Measurements from ENCODE around the gene MYOC.
"Not testable (repeated sequence)": the region's sequence is repeated elsewhere in the genome, so short reads cannot be mapped to it uniquely, and the experiment has no call there.

Gene MYOC

GRCh38 chr1:171653796-171654195 is 1.3 kb upstream of the MYOC start:
- no peak for DNase-seq

- DNase-seq, result no peak
These were observed 6.3 kb downstream of the MYOC start for GRCh38 chr1:171646249-171646560.

DNA sequence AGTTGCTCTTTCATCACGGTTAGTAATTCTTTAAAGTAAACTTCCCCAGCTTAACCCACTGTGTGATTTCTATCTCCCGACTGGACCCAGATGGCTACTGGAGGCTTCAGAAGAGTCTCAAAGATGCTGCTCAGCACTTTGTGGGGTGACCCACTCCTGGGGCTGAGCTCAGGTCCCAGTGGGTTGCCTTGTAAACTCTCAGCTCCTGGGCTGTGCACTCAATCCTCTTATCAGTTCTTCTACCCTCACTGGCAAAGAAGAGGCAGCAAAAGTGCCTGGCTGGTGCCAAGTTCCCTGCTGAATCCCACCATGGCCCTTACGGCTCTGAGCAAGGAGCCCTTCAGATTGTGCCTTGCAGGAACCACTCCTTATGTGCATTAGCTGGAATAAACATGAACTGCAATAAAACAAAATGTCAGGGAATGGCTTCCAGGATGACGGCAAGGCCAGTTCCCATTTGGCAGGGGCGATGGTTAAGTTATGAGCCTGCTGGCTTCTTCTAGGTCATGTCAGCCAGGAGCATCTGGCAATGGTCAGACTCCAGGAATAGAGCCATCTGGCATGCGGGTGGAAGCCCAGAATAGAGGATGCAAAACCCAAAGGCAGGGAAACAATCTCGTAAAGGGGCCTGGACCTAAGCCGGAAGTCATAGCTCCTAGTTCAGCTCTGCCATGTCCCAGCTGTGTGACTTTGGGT is 6.8 kb downstream of the MYOC start:
- DNase-seq, result peak in 31 of 56 donors; percentile 3 to 68 (median 16)

DNA sequence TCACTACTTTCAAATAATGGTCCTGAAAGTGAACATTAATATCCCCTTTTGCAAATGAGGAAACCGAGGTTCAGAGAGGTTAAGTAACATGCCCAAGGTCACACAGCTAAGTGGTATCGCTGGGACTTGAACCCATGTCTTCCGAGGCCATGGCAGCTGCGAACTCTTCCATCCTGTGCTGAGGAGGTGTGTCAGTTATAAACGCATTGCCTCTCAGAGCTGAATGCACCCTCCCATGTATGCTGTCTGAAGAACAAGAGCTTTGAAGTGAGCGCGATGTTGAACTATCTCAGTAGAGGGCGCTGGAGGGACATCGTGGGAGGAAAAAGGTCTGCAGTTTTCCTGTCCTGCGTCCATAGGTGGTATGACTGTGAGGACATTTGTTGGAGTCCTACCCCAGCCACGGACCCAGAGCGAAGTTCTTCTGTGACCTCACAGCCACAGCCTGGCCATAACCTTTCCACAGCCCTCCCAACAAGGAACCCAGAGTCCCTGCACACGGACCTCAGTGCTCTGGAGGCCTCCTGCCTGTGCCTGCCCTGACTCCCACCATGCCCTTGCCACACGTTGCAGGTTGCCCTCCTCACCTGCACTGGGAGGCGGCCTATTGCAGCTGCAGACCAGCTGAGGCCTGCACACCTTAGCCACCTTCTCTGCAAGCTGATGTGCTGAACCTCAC is 7.5 kb downstream of the MYOC start:
- peak in 42 of 56 donors; percentile 8 to 72 (median 32) for DNase-seq

- DNase-seq, result no peak
These were observed 9.3 kb downstream of the MYOC start for GRCh38 chr1:171643156-171643555.

DNA sequence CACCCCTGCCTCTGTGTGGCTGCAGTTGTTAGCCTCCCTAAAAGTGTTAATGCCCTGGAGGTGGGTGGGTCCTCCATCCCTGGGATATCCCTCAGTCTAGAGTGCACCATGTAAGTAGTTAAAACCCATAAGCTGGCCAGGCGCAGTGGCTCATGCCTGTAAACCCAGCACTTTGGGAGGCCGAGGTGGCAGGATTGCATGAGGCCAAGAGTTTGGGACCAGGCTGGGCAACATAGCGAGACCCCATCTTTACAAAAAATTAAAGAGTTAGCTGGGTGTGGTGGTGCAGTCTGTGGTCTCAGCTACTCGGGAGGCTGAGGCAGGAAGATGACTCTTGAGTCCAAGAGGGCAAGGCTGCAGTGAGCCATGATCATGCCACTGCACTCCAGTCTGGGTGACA is 10.3 kb downstream of the MYOC start:
- DNase-seq, result no peak

- DNase-seq, result no peak
These were observed 11.2 kb downstream of the MYOC start for GRCh38 chr1:171641076-171641864.

DNA sequence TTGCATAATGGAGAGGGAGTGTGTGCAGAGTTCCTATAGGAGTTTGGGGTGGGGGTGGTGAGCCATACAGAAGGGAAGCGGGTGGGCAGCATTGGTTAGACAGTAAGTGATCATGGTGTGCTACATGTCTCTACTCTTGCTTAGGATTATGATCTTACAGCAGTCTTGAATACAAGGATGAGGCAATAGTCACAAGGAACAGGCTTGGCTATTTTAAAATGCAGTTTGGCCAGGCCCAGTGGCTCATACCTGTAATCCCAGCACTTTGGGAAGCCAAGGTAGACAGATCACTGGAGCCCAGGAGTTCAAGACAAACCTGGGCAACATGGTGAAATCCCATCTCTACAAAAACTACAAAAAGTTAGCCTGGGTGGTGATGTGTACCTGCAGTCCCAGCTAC is 12.3 kb downstream of the MYOC start:
- no peak for DNase-seq

- DNase-seq, result no peak
These were observed 14.4 kb downstream of the MYOC start for GRCh38 chr1:171637928-171638576.

DNA sequence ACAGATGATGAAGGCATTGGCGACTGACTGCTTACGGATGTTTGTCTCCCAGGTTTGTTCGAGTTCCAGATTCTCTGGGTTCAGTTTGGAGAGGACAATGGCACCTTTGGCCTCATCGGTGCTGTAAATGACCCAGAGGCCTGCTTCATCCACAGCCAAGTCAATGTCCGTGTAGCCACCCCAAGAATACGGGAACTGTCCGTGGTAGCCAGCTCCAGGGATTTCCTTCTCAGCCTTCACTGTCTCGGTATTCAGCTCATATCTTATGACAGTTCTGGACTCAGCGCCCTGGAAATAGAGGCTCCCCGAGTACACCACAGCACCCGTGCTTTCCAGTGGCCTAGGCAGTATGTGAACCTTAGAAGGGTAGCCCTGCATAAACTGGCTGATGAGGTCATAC is 16.3 kb downstream of the MYOC start:
- no peak for DNase-seq

DNA sequence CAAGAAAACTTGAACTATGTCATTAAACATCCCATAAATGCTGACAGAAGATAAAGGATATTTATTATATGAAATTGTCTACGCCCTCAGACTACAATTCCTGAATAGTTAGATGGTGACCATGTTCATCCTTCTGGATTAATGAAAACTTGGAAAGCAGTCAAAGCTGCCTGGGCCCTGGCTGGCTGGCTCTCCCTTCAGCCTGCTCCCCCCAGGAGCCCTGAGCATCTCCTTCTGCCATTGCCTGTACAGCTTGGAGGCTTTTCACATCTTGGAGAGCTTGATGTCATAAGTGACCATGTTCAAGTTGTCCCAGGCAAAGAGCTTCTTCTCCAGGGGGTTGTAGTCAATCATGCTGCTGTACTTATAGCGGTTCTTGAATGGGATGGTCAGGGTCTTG is 16.8 kb downstream of the MYOC start:
- no peak for DNase-seq

DNA sequence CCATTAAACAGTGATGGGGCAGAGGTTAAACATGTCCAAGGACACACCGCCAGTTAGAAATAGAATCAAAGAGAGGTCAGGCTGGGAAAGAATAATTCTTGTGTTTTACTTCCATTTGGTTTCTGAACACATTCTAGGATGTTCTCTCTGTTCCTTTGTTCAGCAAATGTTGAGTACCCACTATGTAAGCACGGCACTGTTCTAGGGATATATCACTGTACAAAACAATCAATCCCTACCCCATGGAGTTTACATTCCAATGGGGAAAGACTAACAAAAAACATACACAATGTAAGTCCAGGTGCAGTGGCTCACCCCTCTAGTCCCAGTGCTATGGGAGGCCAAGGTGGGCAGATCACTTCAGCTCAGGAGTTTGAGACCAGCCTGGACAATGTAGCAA is 24.3 kb downstream of the MYOC start:
- DNase-seq, result no peak

DNA sequence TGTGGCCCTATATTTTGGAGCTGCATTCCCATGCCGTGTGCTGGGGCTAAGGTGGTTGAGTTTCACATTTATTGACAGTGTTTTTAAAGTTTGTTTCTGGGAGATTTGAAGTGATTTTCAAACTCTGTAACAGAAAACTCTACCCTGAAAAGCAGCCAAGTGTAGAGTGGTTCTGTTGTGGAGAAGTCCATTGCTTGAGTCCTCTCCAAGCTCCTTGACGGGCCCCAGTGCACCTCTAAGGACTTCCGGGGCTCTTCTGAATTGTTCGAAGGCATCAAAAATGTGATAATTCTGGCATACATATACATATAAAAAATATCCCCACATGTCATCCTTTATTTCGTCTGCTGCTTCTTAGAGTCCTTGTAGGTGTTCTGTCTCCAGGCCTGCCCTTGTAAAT is 25.5 kb downstream of the MYOC start:
- no peak for DNase-seq

GRCh38 chr1:171625225-171625624 is 27.3 kb downstream of the MYOC start:
- DNase-seq, result no peak

DNA sequence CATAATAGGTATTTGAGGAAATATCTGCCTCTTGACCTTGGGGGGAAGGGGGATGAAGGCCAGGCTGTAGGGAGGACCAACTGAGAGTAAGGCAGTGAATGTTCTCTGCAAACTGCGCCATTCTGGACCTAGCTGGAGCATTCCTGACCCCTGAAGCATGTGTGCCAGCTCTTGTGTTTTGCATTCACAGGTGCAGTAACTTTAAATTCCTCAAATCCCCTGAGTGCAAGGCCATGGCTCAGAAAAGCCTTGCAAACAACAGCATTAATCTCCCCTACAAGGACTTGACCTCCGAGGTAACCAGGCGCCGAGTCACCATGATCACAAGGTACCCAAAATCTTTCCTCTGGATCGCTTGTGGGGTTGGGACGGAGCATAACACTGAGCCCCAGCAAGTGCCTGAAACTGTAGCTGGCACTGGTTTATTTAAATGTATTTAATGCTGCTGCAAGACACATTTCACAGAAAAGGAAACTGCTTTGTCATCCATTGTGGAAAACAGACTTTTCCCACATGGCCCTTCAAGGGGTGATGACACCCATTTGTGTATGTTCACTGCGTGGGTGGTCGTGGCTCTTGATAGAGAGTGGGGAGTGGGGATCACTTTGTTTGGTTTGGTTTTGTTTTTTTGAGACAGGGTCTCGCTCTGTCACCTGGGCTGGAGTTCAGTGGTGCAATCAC is 28.7 kb downstream of the MYOC start:
- DNase-seq, result no peak

DNA sequence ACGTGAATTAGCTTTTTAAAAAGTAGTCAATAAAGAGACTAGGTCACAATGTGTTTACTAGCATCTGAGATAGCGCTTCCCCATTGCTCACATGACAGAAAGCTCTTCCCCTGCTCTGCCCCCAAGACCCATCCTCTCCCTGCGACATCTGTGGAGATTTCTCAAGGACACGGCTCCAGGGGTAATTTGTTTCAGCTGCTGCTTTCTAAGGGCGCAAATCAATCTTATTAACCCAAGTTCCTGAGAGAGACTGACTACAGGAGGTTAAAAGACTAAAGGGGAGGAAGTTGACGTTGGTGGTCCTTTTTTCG is 30.4 kb downstream of the MYOC start, which contains the start of gene MYOCOS:
TSS of gene MYOCOS (plus strand) at position 92 of the 311 bp plus-strand sequence. CDS start 1,641 bp downstream, outside the sequence.
- DNase-seq, result no peak

DNA sequence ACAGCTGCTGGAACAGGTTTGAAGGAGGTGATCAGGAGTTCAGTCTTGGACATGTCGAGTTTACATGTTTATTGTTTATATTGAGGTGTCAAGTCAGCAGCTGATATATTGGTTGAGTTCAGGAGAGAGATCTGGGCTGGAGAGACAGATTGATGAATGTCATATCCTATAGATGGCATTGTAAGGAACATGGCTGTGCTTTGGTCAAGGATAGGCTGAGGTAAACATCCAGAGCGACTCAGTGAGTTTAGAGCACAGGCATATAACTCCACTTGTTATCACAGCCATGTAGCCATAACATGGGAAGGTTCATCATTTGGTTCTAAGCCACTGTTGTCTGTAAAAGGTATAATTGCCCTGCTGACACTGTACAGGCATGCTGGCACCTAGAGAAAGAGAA is 35.9 kb downstream of the MYOC start:
- no peak for DNase-seq

DNA sequence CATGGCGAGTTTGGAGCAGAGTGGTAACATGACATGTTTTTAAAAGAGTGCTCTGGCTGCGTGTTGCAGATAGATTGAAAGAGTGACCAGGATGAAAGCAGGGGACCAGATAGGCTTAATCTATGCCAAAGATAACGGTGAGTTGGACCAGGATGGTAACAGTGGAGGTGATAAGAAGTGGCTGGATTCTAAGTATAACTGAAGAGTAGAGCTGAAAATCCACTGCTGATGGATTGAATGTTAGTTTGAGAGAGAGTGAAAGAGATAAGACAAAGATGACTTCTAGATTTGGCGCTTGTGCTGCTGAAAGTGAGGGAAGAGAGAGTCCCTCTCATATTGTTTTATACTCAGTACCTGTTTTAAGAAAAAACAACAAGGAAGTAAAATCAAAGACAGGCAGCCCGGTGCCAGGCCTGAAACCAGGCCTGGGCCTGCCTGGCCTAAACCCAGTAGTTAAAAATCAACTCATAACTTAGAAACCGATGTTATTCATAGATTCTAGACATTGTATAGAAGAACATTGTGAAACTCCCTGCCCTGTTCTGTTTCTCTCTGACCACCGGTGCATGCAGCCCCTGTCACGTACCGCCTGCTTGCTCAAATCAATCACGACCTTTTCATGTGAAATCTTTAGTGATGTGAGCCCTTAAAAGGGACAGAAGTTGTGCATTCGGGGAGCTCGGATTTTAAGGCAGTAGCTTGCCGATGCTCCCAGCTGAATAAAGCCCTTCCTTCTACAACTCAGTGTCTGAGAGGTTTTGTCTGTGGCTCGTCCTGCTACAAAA is 37.2 kb downstream of the MYOC start:
- DNase-seq, result not testable (repeated sequence)

GRCh38 chr1:171613282-171613681 is 39.2 kb downstream of the MYOC start:
- no peak for DNase-seq

GRCh38 chr1:171611306-171611705 is 41.2 kb downstream of the MYOC start:
- DNase-seq, result no peak

GRCh38 chr1:171610385-171610784 is 42.1 kb downstream of the MYOC start:
- no peak for DNase-seq

All from nucleus accumbens (tissue), 56 donors.